IPS-18c (cell line): ENCODE measurements around the gene OR5K2.

ENCODE experiments used
- H3K4me3 ChIP-seq: 2 replicates; pipeline ENCODE4 v1.7.0; 2013; ENCODE audit warnings: low read depth, mild to moderate bottlenecking, low read length, moderate library complexity; ENCODE audit not compliant: insufficient read depth
- H3K9me3 ChIP-seq: one replicate; pipeline ENCODE4 v1.6.1; 2013; ENCODE audit warnings: mild to moderate bottlenecking, low read length, moderate library complexity; ENCODE audit not compliant: control insufficient read depth, insufficient read depth

OR5K2 gene

GRCh38 chr3:98541695-98542094 lies 44.2 kb downstream of the OR5K2 start:
- Histone ChIP-seq H3K4me3 (no peak overlapping the region), H3K9me3 (no peaks in the 10 kb centered on the region)

- no peaks in the 10 kb centered on the region for H3K9me3 ChIP-seq
- no peak overlapping the region for H3K4me3 ChIP-seq
Measured at GRCh38 chr3:98542623-98543022, 45.1 kb downstream of the OR5K2 start.

GRCh38 chr3:98545940-98546339 lies 48.5 kb downstream of the OR5K2 start:
- H3K4me3 ChIP-seq = no peak overlapping the region
- no peaks in the 10 kb centered on the region for H3K9me3 ChIP-seq
